Measurements from ENCODE around the gene VTN.

Gene VTN

GRCh38 chr17:28388106-28388505, 18.0 kb upstream of the VTN start:
- Mint-ChIP-seq H3K4me1 (peaks cover 17 to 22% of the 10 kb centered on the region in 2 donors), H3K36me3 (peaks cover 47 to 49% of the 10 kb centered on the region in 2 donors), H3K27me3 (peaks cover 9 to 24% of the 10 kb centered on the region in 2 donors), H3K27ac (no peak overlapping the region), H3K9me3 (no peaks in the 10 kb centered on the region), H3K4me3 (no peak overlapping the region)
- no peak for ATAC-seq (replicated peaks)
- no peak for DNase-seq

- H3K27me3 Mint-ChIP-seq: peaks cover 17 to 41% of the 10 kb centered on the region in 2 donors
- no peak overlapping the region for H3K4me3 Mint-ChIP-seq
- no peaks in the 10 kb centered on the region for H3K9me3 Mint-ChIP-seq
- H3K36me3 Mint-ChIP-seq: peaks cover 53 to 56% of the 10 kb centered on the region in 2 donors
- DNase-seq (no peak), ATAC-seq (replicated peaks) (no peak)
- H3K4me1 Mint-ChIP-seq: peaks cover 22 to 32% of the 10 kb centered on the region in 2 donors
- no peak overlapping the region for H3K27ac Mint-ChIP-seq
These were observed 16.3 kb upstream of the VTN start for GRCh38 chr17:28386391-28386790.

GRCh38 chr17:28385406-28385805, 15.3 kb upstream of the VTN start:
- no peak for ATAC-seq (replicated peaks)
- H3K27me3 Mint-ChIP-seq: peaks cover 17 to 50% of the 10 kb centered on the region in 2 donors
- peaks cover 24 to 42% of the 10 kb centered on the region in 2 donors for H3K4me1 Mint-ChIP-seq
- peaks cover 50 to 53% of the 10 kb centered on the region in 2 donors for H3K36me3 Mint-ChIP-seq
- no peak for DNase-seq
- no peaks in the 10 kb centered on the region for H3K9me3 Mint-ChIP-seq
- peak overlapping the region; percentile 86 to 91 for H3K4me3 Mint-ChIP-seq
- H3K27ac Mint-ChIP-seq: peak overlapping the region; percentile 65

GRCh38 chr17:28385037-28385400, 14.9 kb upstream of the VTN start:
- Mint-ChIP-seq H3K9me3 (no peaks in the 10 kb centered on the region), H3K4me1 (peaks cover 27 to 45% of the 10 kb centered on the region in 2 donors), H3K4me3 (peak overlapping the region; percentile 86 to 91), H3K27me3 (peaks cover 17 to 51% of the 10 kb centered on the region in 2 donors), H3K36me3 (peaks cover 50 to 53% of the 10 kb centered on the region in 2 donors), H3K27ac (peak overlapping the region; percentile 65)
- peak; percentile 22 to 27 for ATAC-seq (replicated peaks)
- DNase-seq: no peak

- Mint-ChIP-seq H3K4me3 (peak overlapping the region; percentile 86 to 91), H3K9me3 (no peaks in the 10 kb centered on the region), H3K27ac (peak overlapping the region; percentile 81), H3K36me3 (peaks cover 44 to 49% of the 10 kb centered on the region in 2 donors), H3K4me1 (peaks cover 27 to 46% of the 10 kb centered on the region in 2 donors), H3K27me3 (peaks cover 17 to 51% of the 10 kb centered on the region in 2 donors)
- DNase-seq: peak; percentile 34
- ATAC-seq (replicated peaks): peak; percentile 93
These were observed 14.4 kb upstream of the VTN start for GRCh38 chr17:28384281-28385036.

GRCh38 chr17:28381141-28381825, 11.2 kb upstream of the VTN start:
- ATAC-seq (replicated peaks) (no peak), DNase-seq (no peak)
- H3K4me3 Mint-ChIP-seq: peak overlapping the region; percentile 18 to 69
- peak overlapping the region; percentile 32 for H3K27ac Mint-ChIP-seq
- H3K27me3 Mint-ChIP-seq: peaks cover 17 to 51% of the 10 kb centered on the region in 2 donors
- H3K9me3 Mint-ChIP-seq: no peaks in the 10 kb centered on the region
- H3K4me1 Mint-ChIP-seq: peaks cover 27 to 46% of the 10 kb centered on the region in 2 donors
- H3K36me3 Mint-ChIP-seq: peaks cover 37 to 44% of the 10 kb centered on the region in 2 donors

GRCh38 chr17:28379814-28380801, 10.0 kb upstream of the VTN start:
- Mint-ChIP-seq H3K36me3 (peaks cover 34 to 40% of the 10 kb centered on the region in 2 donors), H3K27me3 (peaks cover 14 to 45% of the 10 kb centered on the region in 2 donors), H3K27ac (peak overlapping the region; percentile 37), H3K9me3 (no peaks in the 10 kb centered on the region), H3K4me3 (no peak overlapping the region), H3K4me1 (peaks cover 23 to 42% of the 10 kb centered on the region in 2 donors)
- no peak for ATAC-seq (replicated peaks)
- no peak for DNase-seq

- ATAC-seq (replicated peaks) (no peak), DNase-seq (no peak)
- peaks cover 4 to 13% of the 10 kb centered on the region in 2 donors for H3K36me3 Mint-ChIP-seq
- peak overlapping the region; percentile 89 for H3K27ac Mint-ChIP-seq
- H3K9me3 Mint-ChIP-seq: no peaks in the 10 kb centered on the region
- H3K4me3 Mint-ChIP-seq: peak overlapping the region; percentile 85 to 96
- H3K4me1 Mint-ChIP-seq: peaks cover 24 to 39% of the 10 kb centered on the region in 2 donors
- no peaks in the 10 kb centered on the region for H3K27me3 Mint-ChIP-seq
These were observed 2.8 kb upstream of the VTN start for GRCh38 chr17:28372945-28373274.

- DNase-seq: no peak
- H3K27me3 Mint-ChIP-seq: no peaks in the 10 kb centered on the region
These were observed 2.3 kb upstream of the VTN start for GRCh38 chr17:28372203-28372944.

GRCh38 chr17:28371245-28372202, 1.4 kb upstream of the VTN start, which contains the start of gene SARM1:
Gene SARM1, plus strand, starts transcription at chr17:28371694. Its CDS starts 339 bp downstream, at chr17:28372033.
- Mint-ChIP-seq H3K4me3 (peak within 1 kb of the TSS; percentile 96), H3K27me3 (no peaks in the 10 kb centered on the region), H3K36me3 (peaks cover 4 to 14% of the 10 kb centered on the region in 2 donors), H3K27ac (peak within 1 kb of the TSS; percentile 94), H3K9me3 (no peaks in the 10 kb centered on the region), H3K4me1 (peaks cover 24 to 39% of the 10 kb centered on the region in 2 donors)
- DNase-seq (peak; percentile 84), ATAC-seq (replicated peaks) (peak; percentile 90)

More at GRCh38 chr17:28372203-28372944, 2.3 kb upstream of the VTN start:
- H3K36me3 Mint-ChIP-seq: peaks cover 4 to 13% of the 10 kb centered on the region in 2 donors
- peaks cover 24 to 39% of the 10 kb centered on the region in 2 donors for H3K4me1 Mint-ChIP-seq
- H3K27ac Mint-ChIP-seq: peak overlapping the region; percentile 89
- no peaks in the 10 kb centered on the region for H3K9me3 Mint-ChIP-seq
- peak; percentile 15 to 24 for ATAC-seq (replicated peaks)
- H3K4me3 Mint-ChIP-seq: peak overlapping the region; percentile 85 to 96

- no peaks in the 10 kb centered on the region for H3K27me3 Mint-ChIP-seq
- peaks cover 24 to 39% of the 10 kb centered on the region in 2 donors for H3K4me1 Mint-ChIP-seq
- DNase-seq (no peak), ATAC-seq (replicated peaks) (no peak)
- no peaks in the 10 kb centered on the region for H3K9me3 Mint-ChIP-seq
- peaks cover 5 to 18% of the 10 kb centered on the region in 2 donors for H3K36me3 Mint-ChIP-seq
- H3K27ac Mint-ChIP-seq: peak overlapping the region; percentile 94
- H3K4me3 Mint-ChIP-seq: peak overlapping the region in 1 of 2 donors; percentile 96
These were observed 617 bp upstream of the VTN start for GRCh38 chr17:28370744-28371103.

GRCh38 chr17:28369684-28370034, 448 bp downstream of the VTN start:
- no peak overlapping the region for H3K4me3 Mint-ChIP-seq

More at GRCh38 chr17:28369684-28370034, 448 bp downstream of the VTN start:
- DNase-seq (no peak), ATAC-seq (replicated peaks) (no peak)
- no peaks in the 10 kb centered on the region for H3K9me3 Mint-ChIP-seq
- H3K36me3 Mint-ChIP-seq: peaks cover 4 to 15% of the 10 kb centered on the region in 2 donors
- H3K27ac Mint-ChIP-seq: peak overlapping the region; percentile 25
- peaks cover 22 to 39% of the 10 kb centered on the region in 2 donors for H3K4me1 Mint-ChIP-seq
- no peaks in the 10 kb centered on the region for H3K27me3 Mint-ChIP-seq

Measured in stimulated activated naive B cell treated with anti-CD40 and anti-IgM and Interleukin-4, amounts not matched to agents 10 μg/mL and 1 μg/mL and 100 μg/mL, for 72 hours (primary cell).